Hypothalamus (tissue), 51 donors: Measurements from ENCODE around the gene CMIP.

Experiments used
- DNase-seq, 51 donors: peaks; one replicate each; lab custom pipeline; 2025; lab: John Stamatoyannopoulos, UW

CMIP gene

DNA sequence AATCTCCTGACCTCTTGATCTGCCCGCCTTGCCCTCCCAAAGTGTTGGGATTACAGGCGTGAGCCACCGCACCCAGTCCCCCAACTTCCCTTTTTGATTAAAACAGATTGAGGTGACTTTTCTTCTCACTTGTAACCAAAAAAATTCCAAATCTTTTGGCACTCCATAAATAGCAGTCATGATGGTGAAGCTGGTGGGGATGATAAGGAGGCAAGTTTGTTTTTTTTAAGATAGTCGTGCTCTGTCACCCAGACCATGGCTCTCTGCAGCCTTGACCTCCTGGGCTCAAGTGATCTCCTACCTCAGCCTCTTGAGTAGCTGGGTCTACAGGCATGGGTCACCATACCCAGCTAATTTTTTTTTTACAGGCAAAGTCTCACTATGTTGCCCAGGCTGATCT lies 299.8 kb downstream of the CMIP start:
- no peak for DNase-seq

DNA sequence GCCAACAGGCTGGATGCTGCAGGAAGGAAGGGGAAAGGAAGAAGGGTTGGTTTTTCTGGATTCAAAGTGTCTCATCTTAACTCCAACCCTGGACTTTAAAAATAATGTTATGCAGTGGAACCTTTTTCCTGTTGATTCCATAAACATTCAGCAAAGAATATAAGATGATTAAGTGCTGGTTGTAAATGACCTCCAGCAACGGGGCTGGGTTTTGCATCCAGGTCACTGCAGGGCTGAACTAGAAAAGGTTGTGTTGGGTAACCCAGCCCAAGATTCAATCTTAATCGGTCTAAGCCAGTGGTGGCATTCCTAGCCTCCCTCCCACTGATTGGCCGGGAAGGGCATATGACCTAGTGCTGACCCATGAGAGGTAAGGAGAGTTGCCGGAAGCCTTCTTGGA lies 300.3 kb downstream of the CMIP start:
- DNase-seq: no peak

DNA sequence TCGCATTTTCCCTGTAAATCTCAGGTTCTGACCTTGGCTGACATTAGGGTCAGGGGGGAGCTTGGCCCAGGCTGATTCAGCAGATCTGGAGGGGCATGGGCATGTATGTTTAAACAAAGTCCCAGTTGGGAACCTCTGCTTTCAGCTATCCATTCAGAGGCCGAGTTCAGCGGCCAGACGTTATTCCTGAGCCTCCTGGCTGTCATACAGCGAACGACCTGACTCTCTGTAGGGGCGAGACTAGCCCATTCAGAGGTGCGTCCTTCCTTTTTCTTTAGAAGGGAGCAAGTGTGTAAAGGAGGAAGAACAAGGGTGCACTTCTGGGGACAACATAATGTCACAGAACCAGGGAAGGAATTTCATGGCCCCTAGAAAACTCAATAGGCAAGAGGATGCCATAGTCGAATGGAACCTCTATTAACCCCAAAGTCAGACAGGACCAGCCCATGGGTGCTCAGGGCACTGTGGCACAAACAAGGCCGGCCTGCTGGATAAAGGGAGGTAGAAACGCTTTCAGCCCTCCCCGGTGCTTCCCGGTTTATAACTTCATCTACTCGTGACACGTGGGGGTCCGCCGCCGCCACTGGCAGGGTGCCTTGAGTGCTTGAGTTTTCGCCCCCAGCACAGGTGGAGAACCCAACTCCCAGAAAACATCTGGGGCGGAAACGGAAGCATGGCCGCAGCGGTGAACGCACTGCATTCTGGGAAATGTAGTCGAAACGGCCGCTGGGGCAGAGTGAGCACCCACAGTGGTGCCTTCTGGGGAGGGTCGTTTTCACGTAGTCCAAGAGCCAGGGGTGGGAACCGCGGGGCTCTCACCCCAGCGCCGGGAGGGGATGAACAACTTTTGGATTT lies 301.3 kb downstream of the CMIP start:
- peak in 48 of 51 donors; percentile 9 to 79 (median 49) for DNase-seq

DNA sequence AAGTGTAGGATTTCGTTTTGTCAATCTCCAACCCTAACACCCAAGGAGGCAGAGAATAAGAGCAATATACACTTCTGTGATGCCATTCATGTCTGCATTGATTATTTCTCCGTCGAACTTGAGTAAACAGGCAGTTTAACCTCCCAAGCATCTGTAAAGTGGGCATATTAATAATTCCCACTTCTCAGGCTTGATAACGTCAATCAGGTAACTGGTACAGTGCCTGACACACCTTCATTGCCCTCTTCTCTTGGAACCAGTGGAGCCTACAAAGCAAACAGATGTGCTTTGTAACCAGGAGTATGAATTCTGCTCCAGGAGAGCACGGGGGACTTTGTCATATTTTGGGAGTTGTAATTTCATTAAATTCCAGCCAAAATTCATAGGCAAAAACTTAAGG lies 302.0 kb downstream of the CMIP start:
- DNase-seq: no peak

DNA sequence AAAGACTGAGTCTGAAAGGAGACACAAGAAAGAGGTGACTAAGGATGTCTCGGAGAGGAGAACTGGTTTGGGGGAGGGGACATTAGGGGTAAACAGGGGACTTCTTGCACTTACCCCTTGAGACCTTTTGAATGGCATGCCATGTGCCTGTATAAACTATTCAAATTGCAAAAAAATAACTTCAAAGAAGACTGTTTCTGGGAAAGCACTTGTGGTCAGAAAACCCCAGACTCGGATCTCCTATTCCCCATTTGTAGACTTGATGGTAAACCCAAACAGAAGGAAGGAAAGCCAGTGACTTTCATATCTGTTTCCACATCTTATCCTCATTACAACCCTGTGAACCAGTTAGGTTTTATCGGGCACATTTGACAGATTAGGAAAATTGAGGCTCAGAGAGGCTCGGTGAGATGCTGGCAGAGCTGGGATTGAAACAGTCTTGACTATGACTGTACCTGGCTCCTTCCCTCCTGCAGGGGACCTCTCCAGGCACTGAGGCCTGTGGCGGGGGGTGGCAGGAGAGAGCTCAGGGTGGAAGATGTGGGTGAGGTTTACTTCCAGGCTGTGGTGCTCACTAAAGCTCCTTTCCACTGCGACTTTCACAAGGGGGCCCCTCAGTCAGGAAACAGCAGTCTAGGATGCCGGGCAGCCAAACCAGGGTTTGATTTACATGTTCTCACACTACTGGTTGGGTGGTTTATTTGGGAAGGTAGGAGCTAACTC lies 304.0 kb downstream of the CMIP start:
- no peak for DNase-seq

DNA sequence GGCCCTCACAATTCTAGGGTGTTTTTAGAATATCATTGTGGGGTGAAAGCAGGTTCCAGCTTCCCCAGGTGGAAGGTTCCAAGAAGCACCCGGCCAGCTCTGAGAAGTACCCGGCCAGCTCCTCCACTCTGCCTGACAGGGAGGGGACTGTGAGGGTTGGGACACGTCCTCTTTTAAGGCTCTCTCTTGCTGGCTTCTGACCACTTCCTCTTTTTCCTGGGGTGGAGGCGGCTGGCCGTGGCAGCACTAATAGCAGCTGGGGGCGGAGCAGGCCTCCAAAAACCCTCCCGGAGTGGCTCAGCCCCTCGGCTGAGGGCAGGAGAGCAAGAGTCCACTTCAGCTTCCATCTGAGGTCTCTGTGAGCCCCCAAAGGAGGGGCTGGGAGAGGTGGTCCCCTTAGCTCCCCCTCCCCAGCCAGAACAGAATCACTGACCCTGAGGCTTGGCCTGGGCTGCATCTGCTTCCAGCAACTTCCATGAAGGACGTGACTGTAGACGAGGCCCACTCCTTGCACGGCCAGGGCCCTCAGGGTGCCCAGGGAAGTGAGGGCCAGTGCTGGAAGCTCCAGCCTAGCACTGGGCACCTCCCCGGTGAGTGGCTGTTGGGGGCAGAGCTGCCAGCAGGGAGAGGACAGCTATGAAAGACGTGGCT lies 307.7 kb downstream of the CMIP start:
- DNase-seq: peak in 25 of 51 donors; percentile 6 to 44 (median 17)

DNA sequence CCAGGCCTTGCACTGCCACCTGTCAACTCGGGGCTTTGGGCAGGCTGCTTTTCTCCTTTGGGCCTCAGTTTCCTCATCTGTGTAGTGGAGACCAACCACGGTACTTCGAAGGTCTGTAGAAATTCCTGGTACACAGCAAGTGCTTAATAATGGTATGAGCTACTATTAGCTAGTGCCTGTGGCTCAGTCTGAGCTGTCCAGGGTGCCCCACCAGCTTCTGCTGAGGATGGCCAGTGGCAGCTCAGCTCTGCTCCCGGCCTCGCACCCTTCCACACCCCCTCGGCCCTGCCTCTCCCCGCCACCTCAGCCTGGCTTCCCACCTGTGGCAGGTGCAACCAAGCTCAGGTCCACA lies 308.2 kb downstream of the CMIP start:
- DNase-seq: no peak

DNA sequence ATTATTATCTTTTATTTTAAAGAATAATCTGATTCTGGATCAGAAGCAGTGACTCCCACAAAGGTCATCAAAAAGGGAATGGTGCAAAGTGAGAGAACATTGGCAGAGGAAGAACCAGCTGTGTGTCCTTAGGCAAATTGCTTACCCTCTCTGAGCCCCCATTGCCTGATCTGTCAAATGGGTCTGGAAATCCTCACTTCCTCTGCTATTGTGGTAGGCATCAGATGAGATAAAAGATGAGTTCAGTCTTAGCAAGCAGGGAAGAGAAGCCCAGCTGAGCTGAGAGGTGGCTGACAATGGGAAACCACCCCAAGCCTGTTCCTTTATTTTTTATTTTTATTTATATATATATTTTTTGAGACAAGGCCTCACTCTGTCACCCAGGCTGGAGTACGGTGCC lies 310.2 kb downstream of the CMIP start:
- no peak for DNase-seq

DNA sequence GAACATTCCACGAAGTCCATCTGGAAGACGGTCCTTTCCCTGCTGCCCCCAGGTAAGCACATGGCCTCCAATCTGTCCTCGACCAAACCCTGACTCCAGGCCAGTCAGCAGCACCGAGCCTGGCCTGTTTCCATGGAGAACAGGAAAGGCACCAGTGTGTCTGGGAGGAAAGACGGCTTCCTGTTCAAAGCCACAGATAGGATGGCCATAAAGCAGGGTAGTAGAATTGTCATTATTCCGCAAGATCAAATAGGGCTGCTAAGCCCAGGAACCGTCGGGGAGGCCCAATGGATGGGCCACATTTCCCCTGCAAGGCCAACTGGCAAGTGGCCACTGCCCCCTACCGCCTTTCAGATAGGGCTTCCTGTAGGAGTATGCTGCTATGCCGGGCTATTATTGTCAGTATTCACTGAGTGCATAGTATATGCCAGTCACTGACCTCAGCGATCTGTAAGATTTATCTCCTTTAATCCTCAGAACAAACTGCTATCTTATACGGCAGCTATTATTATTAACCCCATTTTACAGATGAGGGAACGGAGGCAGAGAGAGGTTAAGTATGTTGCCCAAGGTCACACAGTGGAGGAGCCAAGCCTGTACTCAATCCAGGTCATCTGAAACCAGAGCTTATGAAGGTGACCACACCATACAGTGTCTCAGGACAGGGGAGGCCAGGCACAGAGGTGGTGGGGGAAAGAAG lies 311.5 kb downstream of the CMIP start:
- DNase-seq: peak in 12 of 51 donors; percentile 7 to 36 (median 21)

DNA sequence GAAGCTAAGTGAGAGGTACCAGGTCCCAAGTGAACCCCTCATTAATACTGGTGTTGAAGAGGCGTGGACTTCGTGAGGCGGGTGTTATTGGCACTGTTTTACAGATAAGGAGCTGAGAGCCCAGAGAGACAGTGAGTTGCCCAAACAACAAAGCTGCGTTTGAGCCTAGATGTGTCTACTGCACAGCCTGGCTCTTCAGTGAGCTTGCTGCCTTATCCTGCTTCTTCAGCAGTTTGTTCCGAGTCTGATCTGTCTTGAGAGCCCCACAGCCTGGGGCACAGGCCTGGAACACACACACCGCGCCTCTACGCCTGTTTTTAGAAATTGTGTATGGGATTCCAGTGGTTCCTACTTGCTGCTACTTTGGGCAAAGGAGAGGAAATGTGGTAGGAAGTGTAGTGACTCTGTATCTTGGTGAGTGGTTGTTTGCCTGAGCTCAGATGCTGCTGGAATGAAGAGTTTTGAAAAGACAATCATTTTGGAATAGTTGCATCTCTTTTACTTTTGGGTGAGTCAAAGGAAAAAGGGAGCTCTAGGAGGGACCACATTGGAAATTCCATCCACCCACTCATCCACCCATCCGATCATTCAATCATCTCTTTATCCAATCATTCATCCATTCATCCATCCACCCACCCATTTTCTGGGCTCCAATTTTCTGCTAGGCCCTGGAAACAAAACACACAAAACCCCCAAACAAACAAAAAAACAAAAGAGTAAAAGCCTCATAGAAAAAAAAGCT lies 312.2 kb downstream of the CMIP start:
- no peak for DNase-seq

DNA sequence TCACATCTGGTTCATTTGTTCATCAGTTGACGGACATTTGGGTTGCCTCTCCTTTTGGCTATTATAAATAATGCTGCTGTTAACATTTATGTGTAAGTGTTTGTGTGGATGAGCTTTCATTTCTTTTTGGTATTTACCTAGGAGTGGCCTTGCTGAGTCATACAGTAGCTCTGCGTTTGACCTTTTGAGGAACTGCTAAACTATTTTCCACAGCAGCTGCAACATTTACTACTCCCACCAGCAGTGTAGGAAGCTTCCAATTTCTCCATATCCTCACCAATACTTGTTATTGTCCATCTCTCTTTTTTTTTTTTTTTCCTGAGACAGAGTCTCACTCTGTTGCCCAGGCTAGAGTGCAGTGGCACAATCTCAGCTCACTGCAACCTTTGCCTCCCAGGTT lies 313.8 kb downstream of the CMIP start:
- DNase-seq: no peak
